Measurements from ENCODE around the gene MYOM1. TPM values are rescaled to one million over a fixed set of nuclear protein-coding genes. Genes with fewer than 3 reads are reported as not detected.

The MYOM1 gene
- total RNA-seq, 1 donor from 2014 or later = 0.46 TPM

- Mint-ChIP-seq H3K4me1 (ENCODE audit: unreplicated experiment) (no peaks in the 10 kb centered on the region), H3K9me3 (ENCODE audit: unreplicated experiment) (peaks cover 7% of the 10 kb centered on the region), H3K27me3 (ENCODE audit: unreplicated experiment) (no peaks in the 10 kb centered on the region), H3K36me3 (ENCODE audit: unreplicated experiment) (no peaks in the 10 kb centered on the region), H3K27ac (ENCODE audit: unreplicated experiment) (no peak overlapping the region), H3K4me3 (ENCODE audit: unreplicated experiment) (no peak overlapping the region)
- no peak for DNase-seq (ENCODE audit: extremely low spot score, unreplicated experiment)
- TF ChIP-seq, protein P1, sequence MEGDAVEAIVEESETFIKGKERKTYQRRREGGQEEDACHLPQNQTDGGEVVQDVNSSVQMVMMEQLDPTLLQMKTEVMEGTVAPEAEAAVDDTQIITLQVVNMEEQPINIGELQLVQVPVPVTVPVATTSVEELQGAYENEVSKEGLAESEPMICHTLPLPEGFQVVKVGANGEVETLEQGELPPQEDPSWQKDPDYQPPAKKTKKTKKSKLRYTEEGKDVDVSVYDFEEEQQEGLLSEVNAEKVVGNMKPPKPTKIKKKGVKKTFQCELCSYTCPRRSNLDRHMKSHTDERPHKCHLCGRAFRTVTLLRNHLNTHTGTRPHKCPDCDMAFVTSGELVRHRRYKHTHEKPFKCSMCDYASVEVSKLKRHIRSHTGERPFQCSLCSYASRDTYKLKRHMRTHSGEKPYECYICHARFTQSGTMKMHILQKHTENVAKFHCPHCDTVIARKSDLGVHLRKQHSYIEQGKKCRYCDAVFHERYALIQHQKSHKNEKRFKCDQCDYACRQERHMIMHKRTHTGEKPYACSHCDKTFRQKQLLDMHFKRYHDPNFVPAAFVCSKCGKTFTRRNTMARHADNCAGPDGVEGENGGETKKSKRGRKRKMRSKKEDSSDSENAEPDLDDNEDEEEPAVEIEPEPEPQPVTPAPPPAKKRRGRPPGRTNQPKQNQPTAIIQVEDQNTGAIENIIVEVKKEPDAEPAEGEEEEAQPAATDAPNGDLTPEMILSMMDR (IDR thresholded peaks at IDR 0.05) = no peak
Measured at GRCh38 chr18:3048820-3049349, 170.9 kb downstream of the MYOM1 start.

DNA sequence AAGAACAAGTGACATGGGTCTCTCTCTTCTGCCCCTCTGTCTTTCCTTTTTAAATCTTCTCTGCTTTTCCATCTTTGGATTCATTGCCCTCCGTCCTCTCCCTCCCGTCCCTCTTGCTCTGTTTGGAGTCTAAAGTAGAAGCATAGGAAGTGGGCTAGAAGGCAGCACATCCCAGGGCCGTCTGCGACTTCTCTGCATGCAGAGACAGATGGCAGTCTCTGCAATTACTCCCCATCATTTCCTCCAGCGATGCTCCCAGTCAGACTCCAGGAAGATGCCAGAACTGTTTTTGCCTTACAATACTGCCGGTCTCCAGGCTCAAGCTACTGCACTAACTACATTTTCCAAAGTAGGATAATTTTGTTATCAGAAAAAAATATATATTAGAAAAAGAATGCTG is 171.6 kb downstream of the MYOM1 start:
- Mint-ChIP-seq H3K4me3 (ENCODE audit: unreplicated experiment) (no peak overlapping the region), H3K4me1 (ENCODE audit: unreplicated experiment) (no peaks in the 10 kb centered on the region), H3K27me3 (ENCODE audit: unreplicated experiment) (no peaks in the 10 kb centered on the region), H3K27ac (ENCODE audit: unreplicated experiment) (no peak overlapping the region), H3K36me3 (ENCODE audit: unreplicated experiment) (no peaks in the 10 kb centered on the region), H3K9me3 (ENCODE audit: unreplicated experiment) (peaks cover 2% of the 10 kb centered on the region)
- TF ChIP-seq, protein P1 (IDR thresholded peaks at IDR 0.05) = no peak
- no peak for DNase-seq (ENCODE audit: extremely low spot score, unreplicated experiment)

- H3K36me3 Mint-ChIP-seq (ENCODE audit: unreplicated experiment) = no peaks in the 10 kb centered on the region
- DNase-seq (ENCODE audit: extremely low spot score, unreplicated experiment) = peak; percentile 49
- TF ChIP-seq, protein P1 (IDR thresholded peaks at IDR 0.05) = no peak
- no peaks in the 10 kb centered on the region for H3K4me1 Mint-ChIP-seq (ENCODE audit: unreplicated experiment)
- no peak overlapping the region for H3K27ac Mint-ChIP-seq (ENCODE audit: unreplicated experiment)
- H3K9me3 Mint-ChIP-seq (ENCODE audit: unreplicated experiment) = no peaks in the 10 kb centered on the region
- no peak overlapping the region for H3K4me3 Mint-ChIP-seq (ENCODE audit: unreplicated experiment)
- no peaks in the 10 kb centered on the region for H3K27me3 Mint-ChIP-seq (ENCODE audit: unreplicated experiment)
Measured at GRCh38 chr18:3046216-3046808, 173.5 kb downstream of the MYOM1 start.

DNA sequence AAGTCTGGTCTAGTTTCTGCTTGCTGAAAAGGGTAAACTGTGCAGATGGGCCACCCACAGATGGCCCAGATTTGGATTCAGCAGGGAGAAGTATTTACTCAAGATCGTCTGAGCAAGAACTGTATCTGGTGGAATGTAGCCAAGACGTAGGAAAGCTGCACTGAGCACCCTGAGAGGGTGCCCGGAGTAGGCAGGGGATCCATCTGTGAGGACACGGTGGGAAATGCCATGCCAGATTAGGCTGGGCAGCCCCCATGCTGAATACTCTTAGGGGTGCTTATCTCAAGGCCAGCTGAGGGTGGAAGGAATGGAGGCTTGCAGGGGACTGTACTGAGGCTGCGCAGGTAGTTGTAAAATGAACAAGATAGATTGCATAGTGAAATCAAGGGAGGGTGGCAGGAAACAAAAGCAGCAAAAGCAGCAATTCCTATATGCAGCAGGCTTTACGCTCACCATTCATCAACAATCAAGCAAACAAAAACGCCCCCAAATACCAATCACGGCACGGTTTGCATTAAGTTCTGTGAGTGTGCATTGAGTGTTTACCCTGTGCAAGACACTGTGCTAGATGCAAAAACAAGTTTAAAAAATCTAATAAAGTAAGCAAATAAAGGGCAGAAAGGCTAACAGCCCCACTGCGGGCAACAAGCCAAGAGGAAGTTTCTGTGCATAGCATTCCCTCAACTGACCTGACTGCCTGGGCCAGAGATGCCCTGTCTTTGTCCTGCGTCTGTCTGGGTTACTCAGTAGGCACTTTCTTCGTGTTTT is 174.7 kb downstream of the MYOM1 start:
- Mint-ChIP-seq H3K4me3 (ENCODE audit: unreplicated experiment) (no peak overlapping the region), H3K36me3 (ENCODE audit: unreplicated experiment) (no peaks in the 10 kb centered on the region), H3K27ac (ENCODE audit: unreplicated experiment) (no peak overlapping the region), H3K4me1 (ENCODE audit: unreplicated experiment) (no peaks in the 10 kb centered on the region), H3K27me3 (ENCODE audit: unreplicated experiment) (no peaks in the 10 kb centered on the region), H3K9me3 (ENCODE audit: unreplicated experiment) (no peaks in the 10 kb centered on the region)
- DNase-seq (ENCODE audit: extremely low spot score, unreplicated experiment) = peak; percentile 49
- TF ChIP-seq, protein P1 (IDR thresholded peaks at IDR 0.05) = no peak

- TF ChIP-seq, protein P1 (IDR thresholded peaks at IDR 0.05) = no peak
- Mint-ChIP-seq H3K4me1 (ENCODE audit: unreplicated experiment) (no peaks in the 10 kb centered on the region), H3K36me3 (ENCODE audit: unreplicated experiment) (no peaks in the 10 kb centered on the region), H3K4me3 (ENCODE audit: unreplicated experiment) (no peak overlapping the region), H3K27me3 (ENCODE audit: unreplicated experiment) (no peaks in the 10 kb centered on the region), H3K27ac (ENCODE audit: unreplicated experiment) (no peak overlapping the region), H3K9me3 (ENCODE audit: unreplicated experiment) (no peaks in the 10 kb centered on the region)
- peak; percentile 13 for DNase-seq (ENCODE audit: extremely low spot score, unreplicated experiment)
Measured at GRCh38 chr18:3042379-3042778, 177.4 kb downstream of the MYOM1 start.

Measured in osteocyte (in vitro differentiated cells).